ENCODE results near the gene COASY. TPM values are rescaled to one million over a fixed set of nuclear protein-coding genes. Genes with fewer than 3 reads are reported as not detected.

Gene COASY
- polyA plus RNA-seq, 1 of the 3 experiments (the other 2 are of a cell fraction): 69.4 TPM

GRCh38 chr17:42566215-42566882, 4.4 kb downstream of the COASY start (continued):
- no peak for TF ChIP-seq EZH2phosphoT487 (IDR thresholded peaks at IDR 0.05; ENCODE audit: borderline replicate concordance, low read depth)

- Histone ChIP-seq H3K9ac (peak within 1 kb of the TSS; percentile 80), H3K9me3 (no peaks in the 10 kb centered on the region), H3K79me2 (ENCODE audit: insufficient read depth) (peaks cover 78% of the 10 kb centered on the region), H3F3A (replicated peaks; ENCODE audit: insufficient read depth) (peaks cover 39% of the 10 kb centered on the region), H4K20me1 (ENCODE audit: insufficient read depth) (no peaks in the 10 kb centered on the region), H3K27me3 (ENCODE audit: insufficient read depth) (no peaks in the 10 kb centered on the region), H3K4me3 (ENCODE audit: low read depth in 2 of 2, low read length in 1 of 2) (peak within 1 kb of the TSS; percentile 76 to 92), H2AFZ (ENCODE audit: low read depth) (peak within 1 kb of the TSS; percentile 78), H3K9me2 (no peaks in the 10 kb centered on the region), H3K27ac (ENCODE audit: low read depth in 2 of 2, low read length in 1 of 2) (peak within 1 kb of the TSS; percentile 58 to 91), H3K4me1 (ENCODE audit: control insufficient read depth in 1 of 2, insufficient read depth in 2 of 2, low read depth in 1 of 2, low read length in 1 of 2) (peaks cover 4 to 28% of the 10 kb centered on the region in 2 experiments; a peak in 3 of 4 replicates), H3K4me2 (peak within 1 kb of the TSS; percentile 98), H3K36me3 (replicated peaks in 1 of 2; ENCODE audit: control insufficient read depth in 1 of 2, insufficient read depth in 2 of 2, low read length in 1 of 2) (peaks cover 41 to 59% of the 10 kb centered on the region in 2 experiments)
- CTCF ChIA-PET: interaction anchor here (0.7 to 8.3 kb wide), 4 partner anchors 12 to 112 kb away, joined by 3 to 51 read pairs (median 25); partner anchors contain the start of gene PSMC3IP
- 1% methylated on average over 16 of the region's 72 CpGs for WGBS (ENCODE audit: low lambda C conversion rate)
- DNase-seq: peak; percentile 100
- POLR2A ChIA-PET: interaction anchor here (0.8 to 1.3 kb wide), 4 partner anchors 10 to 31 kb away, joined by 3 to 7 read pairs (median 4); partner anchors contain the start of gene PSMC3IP
- TF ChIP-seq EZH2phosphoT487 (IDR thresholded peaks at IDR 0.05; ENCODE audit: borderline replicate concordance, low read depth) (no peak), TCF12 (IDR thresholded peaks at IDR 0.05) (no peak), GABPA (IDR thresholded peaks at IDR 0.05; ENCODE audit: low read depth) (peak; percentile 72), FOSL2 (IDR thresholded peaks at IDR 0.05; ENCODE audit: borderline replicate concordance, low read depth) (no peak), POLR2AphosphoS5 (IDR thresholded peaks at IDR 0.05; ENCODE audit: low read depth, low read length) (peak; percentile 74), NRF1 (IDR thresholded peaks at IDR 0.05; ENCODE audit: low read depth, low read length) (peak; percentile 86), SMC3 (IDR thresholded peaks at IDR 0.05; ENCODE audit: low read depth, low read length) (no peak), FOXM1 (IDR thresholded peaks at IDR 0.05; ENCODE audit: low read depth) (no peak), RAD21 (IDR thresholded peaks at IDR 0.05; ENCODE audit: low read length) (no peak), RXRA (IDR thresholded peaks at IDR 0.05; ENCODE audit: borderline replicate concordance, low read depth) (no peak), CHD2 (IDR thresholded peaks at IDR 0.05; ENCODE audit: low read length, partially characterized antibody) (no peak), USF2 (IDR thresholded peaks at IDR 0.05; ENCODE audit: borderline replicate concordance, low read depth, low read length) (peak; percentile 89), FOXJ3 (CRISPR knock-in tag; IDR thresholded peaks at IDR 0.05) (no peak), RCOR1 (IDR thresholded peaks at IDR 0.05; ENCODE audit: low read length) (no peak), GATA2 (CRISPR knock-in tag; IDR thresholded peaks at IDR 0.05) (no peak), MXI1 (IDR thresholded peaks at IDR 0.05; ENCODE audit: low read depth, low read length) (peak; percentile 87), NFIC (IDR thresholded peaks at IDR 0.05; ENCODE audit: borderline replicate concordance) (peak; percentile 90)
- TF ChIP-seq, protein P1, sequence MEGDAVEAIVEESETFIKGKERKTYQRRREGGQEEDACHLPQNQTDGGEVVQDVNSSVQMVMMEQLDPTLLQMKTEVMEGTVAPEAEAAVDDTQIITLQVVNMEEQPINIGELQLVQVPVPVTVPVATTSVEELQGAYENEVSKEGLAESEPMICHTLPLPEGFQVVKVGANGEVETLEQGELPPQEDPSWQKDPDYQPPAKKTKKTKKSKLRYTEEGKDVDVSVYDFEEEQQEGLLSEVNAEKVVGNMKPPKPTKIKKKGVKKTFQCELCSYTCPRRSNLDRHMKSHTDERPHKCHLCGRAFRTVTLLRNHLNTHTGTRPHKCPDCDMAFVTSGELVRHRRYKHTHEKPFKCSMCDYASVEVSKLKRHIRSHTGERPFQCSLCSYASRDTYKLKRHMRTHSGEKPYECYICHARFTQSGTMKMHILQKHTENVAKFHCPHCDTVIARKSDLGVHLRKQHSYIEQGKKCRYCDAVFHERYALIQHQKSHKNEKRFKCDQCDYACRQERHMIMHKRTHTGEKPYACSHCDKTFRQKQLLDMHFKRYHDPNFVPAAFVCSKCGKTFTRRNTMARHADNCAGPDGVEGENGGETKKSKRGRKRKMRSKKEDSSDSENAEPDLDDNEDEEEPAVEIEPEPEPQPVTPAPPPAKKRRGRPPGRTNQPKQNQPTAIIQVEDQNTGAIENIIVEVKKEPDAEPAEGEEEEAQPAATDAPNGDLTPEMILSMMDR (IDR thresholded peaks at IDR 0.05): no peak; the same call in 1 of the 2 replicates
- TF ChIP-seq, protein P2, sequence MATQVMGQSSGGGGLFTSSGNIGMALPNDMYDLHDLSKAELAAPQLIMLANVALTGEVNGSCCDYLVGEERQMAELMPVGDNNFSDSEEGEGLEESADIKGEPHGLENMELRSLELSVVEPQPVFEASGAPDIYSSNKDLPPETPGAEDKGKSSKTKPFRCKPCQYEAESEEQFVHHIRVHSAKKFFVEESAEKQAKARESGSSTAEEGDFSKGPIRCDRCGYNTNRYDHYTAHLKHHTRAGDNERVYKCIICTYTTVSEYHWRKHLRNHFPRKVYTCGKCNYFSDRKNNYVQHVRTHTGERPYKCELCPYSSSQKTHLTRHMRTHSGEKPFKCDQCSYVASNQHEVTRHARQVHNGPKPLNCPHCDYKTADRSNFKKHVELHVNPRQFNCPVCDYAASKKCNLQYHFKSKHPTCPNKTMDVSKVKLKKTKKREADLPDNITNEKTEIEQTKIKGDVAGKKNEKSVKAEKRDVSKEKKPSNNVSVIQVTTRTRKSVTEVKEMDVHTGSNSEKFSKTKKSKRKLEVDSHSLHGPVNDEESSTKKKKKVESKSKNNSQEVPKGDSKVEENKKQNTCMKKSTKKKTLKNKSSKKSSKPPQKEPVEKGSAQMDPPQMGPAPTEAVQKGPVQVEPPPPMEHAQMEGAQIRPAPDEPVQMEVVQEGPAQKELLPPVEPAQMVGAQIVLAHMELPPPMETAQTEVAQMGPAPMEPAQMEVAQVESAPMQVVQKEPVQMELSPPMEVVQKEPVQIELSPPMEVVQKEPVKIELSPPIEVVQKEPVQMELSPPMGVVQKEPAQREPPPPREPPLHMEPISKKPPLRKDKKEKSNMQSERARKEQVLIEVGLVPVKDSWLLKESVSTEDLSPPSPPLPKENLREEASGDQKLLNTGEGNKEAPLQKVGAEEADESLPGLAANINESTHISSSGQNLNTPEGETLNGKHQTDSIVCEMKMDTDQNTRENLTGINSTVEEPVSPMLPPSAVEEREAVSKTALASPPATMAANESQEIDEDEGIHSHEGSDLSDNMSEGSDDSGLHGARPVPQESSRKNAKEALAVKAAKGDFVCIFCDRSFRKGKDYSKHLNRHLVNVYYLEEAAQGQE (IDR thresholded peaks at IDR 0.05; ENCODE audit: low read depth, low read length): no peak
- TF ChIP-seq, protein P3, sequence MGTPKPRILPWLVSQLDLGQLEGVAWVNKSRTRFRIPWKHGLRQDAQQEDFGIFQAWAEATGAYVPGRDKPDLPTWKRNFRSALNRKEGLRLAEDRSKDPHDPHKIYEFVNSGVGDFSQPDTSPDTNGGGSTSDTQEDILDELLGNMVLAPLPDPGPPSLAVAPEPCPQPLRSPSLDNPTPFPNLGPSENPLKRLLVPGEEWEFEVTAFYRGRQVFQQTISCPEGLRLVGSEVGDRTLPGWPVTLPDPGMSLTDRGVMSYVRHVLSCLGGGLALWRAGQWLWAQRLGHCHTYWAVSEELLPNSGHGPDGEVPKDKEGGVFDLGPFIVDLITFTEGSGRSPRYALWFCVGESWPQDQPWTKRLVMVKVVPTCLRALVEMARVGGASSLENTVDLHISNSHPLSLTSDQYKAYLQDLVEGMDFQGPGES (IDR thresholded peaks at IDR 0.05; ENCODE audit: low read depth, low read length): 0 out of 2 replicates have a peak, but pooled peaks have one; percentile 23
- TF ChIP-seq, protein P4, sequence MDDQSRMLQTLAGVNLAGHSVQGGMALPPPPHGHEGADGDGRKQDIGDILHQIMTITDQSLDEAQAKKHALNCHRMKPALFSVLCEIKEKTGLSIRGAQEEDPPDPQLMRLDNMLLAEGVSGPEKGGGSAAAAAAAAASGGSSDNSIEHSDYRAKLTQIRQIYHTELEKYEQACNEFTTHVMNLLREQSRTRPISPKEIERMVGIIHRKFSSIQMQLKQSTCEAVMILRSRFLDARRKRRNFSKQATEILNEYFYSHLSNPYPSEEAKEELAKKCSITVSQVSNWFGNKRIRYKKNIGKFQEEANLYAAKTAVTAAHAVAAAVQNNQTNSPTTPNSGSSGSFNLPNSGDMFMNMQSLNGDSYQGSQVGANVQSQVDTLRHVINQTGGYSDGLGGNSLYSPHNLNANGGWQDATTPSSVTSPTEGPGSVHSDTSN (IDR thresholded peaks at IDR 0.05): no peak; the same call in 1 of the 2 replicates
Measured at GRCh38 chr17:42566883-42567573, 5.1 kb downstream of the COASY start, which contains the start of gene MLX. MLX (plus strand) TSS chr17:42567100; CDS start chr17:42567125, 25 bp downstream.
